WTC11 (cell line): ENCODE results near the gene MMP23B.

Experiments used
- ATF2 ChIP-seq: sonication (generic); formaldehyde crosslinking; IDR thresholded peaks from 2 replicates; pipeline ENCODE4 v1.8.1; 2022; ENCODE audit warnings: low read depth, missing genetic modification reagents, borderline replicate concordance
- CBFB ChIP-seq: sonication (generic); formaldehyde crosslinking; IDR thresholded peaks from 2 replicates; pipeline ENCODE4 v1.8.1; 2022; ENCODE audit warnings: mild to moderate bottlenecking, low read depth, missing genetic modification reagents
- CTCF ChIP-seq: fragments of 200-600 bp; IDR thresholded peaks from 2 replicates; pipeline ENCODE4 v1.8.0; 2022; ENCODE audit warnings: antibody characterized with exemption
- E2F5 ChIP-seq: sonication (generic); formaldehyde crosslinking; IDR thresholded peaks from 2 replicates; pipeline ENCODE4 v1.8.1; 2022; ENCODE audit warnings: mild to moderate bottlenecking, moderate library complexity, missing genetic modification reagents
- FOXJ3 ChIP-seq: sonication (generic); formaldehyde crosslinking; IDR thresholded peaks from 2 replicates; pipeline ENCODE4 v1.9.0; 2021; ENCODE audit warnings: missing genetic modification reagents, mild to moderate bottlenecking, borderline replicate concordance
- FOXK1 ChIP-seq: sonication (generic); formaldehyde crosslinking; IDR thresholded peaks from 2 replicates; pipeline ENCODE4 v1.8.0; 2022; ENCODE audit warnings: mild to moderate bottlenecking, moderate library complexity, missing genetic modification reagents
- HMGXB4 ChIP-seq: sonication (generic); formaldehyde crosslinking; IDR thresholded peaks from 2 replicates; pipeline ENCODE4 v1.8.1; 2023; ENCODE audit warnings: mild to moderate bottlenecking, moderate library complexity, missing genetic modification reagents
- JUN ChIP-seq: sonication (generic); formaldehyde crosslinking; IDR thresholded peaks from 2 replicates; pipeline ENCODE4 v1.8.0; 2023; ENCODE audit warnings: mild to moderate bottlenecking, missing genetic modification reagents
- NFE2L1 ChIP-seq: sonication (generic); formaldehyde crosslinking; IDR thresholded peaks from 2 replicates; pipeline ENCODE4 v1.8.1; 2023; ENCODE audit warnings: missing genetic modification reagents
- USF2 ChIP-seq: sonication (generic); formaldehyde crosslinking; IDR thresholded peaks from 2 replicates; pipeline ENCODE4 v1.8.1; 2023; ENCODE audit warnings: mild to moderate bottlenecking, missing genetic modification reagents, moderate library complexity
- ZNF317 ChIP-seq: sonication (generic); formaldehyde crosslinking; IDR thresholded peaks from 2 replicates; pipeline ENCODE4 v1.8.1; 2023; ENCODE audit warnings: low read depth, mild to moderate bottlenecking, moderate library complexity, missing genetic modification reagents, borderline replicate concordance
- ZNF512 ChIP-seq: sonication (generic); formaldehyde crosslinking; IDR thresholded peaks from 2 replicates; pipeline ENCODE4 v1.8.1; 2022; ENCODE audit warnings: missing genetic modification reagents, borderline replicate concordance
- ZSCAN18 ChIP-seq: fragments of 250-450 bp; sonication (Bioruptor Pico); IDR thresholded peaks from 2 replicates; pipeline ENCODE4 v2.1.2; 2022; ENCODE audit warnings: mild to moderate bottlenecking, moderate library complexity

- TF ChIP-seq CTCF, result no peak
- no peak for TF ChIP-seq FOXK1 (CRISPR knock-in tag)
- TF ChIP-seq JUN, result no peak
- no peak for TF ChIP-seq E2F5
- TF ChIP-seq CBFB, result no peak
- TF ChIP-seq USF2 (CRISPR knock-in tag), result no peak
- no peak for TF ChIP-seq ATF2 (CRISPR knock-in tag)
- no peak for TF ChIP-seq HMGXB4 (CRISPR knock-in tag)
- TF ChIP-seq ZSCAN18 (CRISPR knock-in tag), result no peak
- TF ChIP-seq ZNF317 (CRISPR knock-in tag), result no peak
- TF ChIP-seq NFE2L1 (CRISPR knock-in tag), result no peak
- no peak for TF ChIP-seq FOXJ3 (CRISPR knock-in tag)
- TF ChIP-seq ZNF512 (CRISPR knock-in tag), result no peak
Observed at GRCh38 chr1:1612104-1612400, 19.9 kb upstream of the MMP23B start.
